Stimulated activated CD4-positive, alpha-beta T cell treated with anti-CD3 and anti-CD28 coated beads, Interleukin-2, amount 100 ng/mL, for 48 hours (primary cell): ENCODE measurements around the gene GNB4.

Experiments used
- DNase-seq, 2 donors: peaks; one replicate each; pipeline ENCODE4 v3.0.0-alpha.2; 2020

GNB4 gene

GRCh38 chr3:179348325-179349013 is 102.8 kb downstream of the GNB4 start:
- DNase-seq: no peak

GRCh38 chr3:179347345-179348194 is 103.7 kb downstream of the GNB4 start, which contains the start of gene MFN1:
Gene MFN1 (plus strand): TSS chr3:179347709. CDS start chr3:179348852, 1,143 bp downstream.
- peak; percentile 74 to 77 for DNase-seq
